Spleen (tissue), 7 donors: Measurements from ENCODE around the gene ESYT1.

Experiments used
- POLR2A ChIP-seq, 3 donors: fragments of 450-650 bp; IDR thresholded peaks; one replicate each; pipeline ENCODE4 v1.5.1; 2017; ENCODE audit warnings: antibody characterized with exemption in 3 of 3, mild to moderate bottlenecking in 1 of 3
- POLR2AphosphoS5 ChIP-seq, 3 donors: sonication (generic); formaldehyde crosslinking; IDR thresholded peaks; one replicate each; pipeline ENCODE4 v1.5.1; 2017; ENCODE audit warnings: antibody characterized with exemption in 3 of 3
- TF ChIP-seq, protein P1 (sequence below), 11 experiments: fragments of 200-600 bp in 7 of 11; fragments of 450-650 bp in 4 of 11; sonication (generic) in 4 of 11; IDR thresholded peaks in 8 of 11; conservative IDR thresholded peaks in 3 of 11; 1 replicate in 7 of 11; 2 replicates in 4 of 11; pipeline versions ENCODE4 v1.4.0 to v1.8.0; 2016 to 2021; ENCODE audit warnings: antibody characterized with exemption in 11 of 11, inconsistent platforms in 4 of 11, mild to moderate bottlenecking in 1 of 11
- donor health status: DM: no; HTN: no; CAD: no; lungs with moderate emphysema.
- donor health status: DM: no; HTN: no; CAD: no.
- donor health status: DM: no; HTN: no; CAD: no.

DNA sequence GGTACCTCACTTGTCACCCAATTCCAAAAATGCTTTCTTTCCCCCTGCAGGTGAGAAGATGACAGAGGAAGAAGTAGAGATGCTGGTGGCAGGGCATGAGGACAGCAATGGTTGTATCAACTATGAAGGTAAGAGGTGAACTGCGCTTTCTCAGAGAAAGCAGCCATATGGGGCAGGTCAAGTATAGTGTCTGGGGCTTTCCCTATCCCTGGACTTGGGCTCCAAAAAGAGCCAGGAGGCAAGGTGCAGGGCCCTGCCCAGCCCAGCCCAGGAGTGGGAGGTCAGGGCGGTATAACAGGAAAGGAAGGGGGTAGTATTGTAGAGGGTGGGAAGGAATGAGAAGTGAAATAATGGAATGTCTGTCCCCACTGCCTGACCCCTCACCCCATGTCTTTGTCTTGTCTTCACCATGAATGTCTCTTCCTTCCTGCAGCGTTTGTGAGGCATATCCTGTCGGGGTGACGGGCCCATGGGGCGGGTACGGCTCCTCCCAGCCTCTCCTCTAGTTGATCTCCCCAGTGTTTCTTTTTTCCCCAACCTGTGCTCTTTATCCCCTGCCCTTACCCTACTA, 32.2 kb downstream of the ESYT1 start:
- no peak for TF ChIP-seq POLR2A (IDR thresholded peaks at IDR 0.05)
- TF ChIP-seq, protein P1, sequence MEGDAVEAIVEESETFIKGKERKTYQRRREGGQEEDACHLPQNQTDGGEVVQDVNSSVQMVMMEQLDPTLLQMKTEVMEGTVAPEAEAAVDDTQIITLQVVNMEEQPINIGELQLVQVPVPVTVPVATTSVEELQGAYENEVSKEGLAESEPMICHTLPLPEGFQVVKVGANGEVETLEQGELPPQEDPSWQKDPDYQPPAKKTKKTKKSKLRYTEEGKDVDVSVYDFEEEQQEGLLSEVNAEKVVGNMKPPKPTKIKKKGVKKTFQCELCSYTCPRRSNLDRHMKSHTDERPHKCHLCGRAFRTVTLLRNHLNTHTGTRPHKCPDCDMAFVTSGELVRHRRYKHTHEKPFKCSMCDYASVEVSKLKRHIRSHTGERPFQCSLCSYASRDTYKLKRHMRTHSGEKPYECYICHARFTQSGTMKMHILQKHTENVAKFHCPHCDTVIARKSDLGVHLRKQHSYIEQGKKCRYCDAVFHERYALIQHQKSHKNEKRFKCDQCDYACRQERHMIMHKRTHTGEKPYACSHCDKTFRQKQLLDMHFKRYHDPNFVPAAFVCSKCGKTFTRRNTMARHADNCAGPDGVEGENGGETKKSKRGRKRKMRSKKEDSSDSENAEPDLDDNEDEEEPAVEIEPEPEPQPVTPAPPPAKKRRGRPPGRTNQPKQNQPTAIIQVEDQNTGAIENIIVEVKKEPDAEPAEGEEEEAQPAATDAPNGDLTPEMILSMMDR (IDR thresholded peaks at IDR 0.05 in 8 of 11, conservative IDR thresholded peaks at IDR 0.05 in 3 of 11): no peak
- peak in 2 of 3 donors; percentile 65 to 77 for TF ChIP-seq POLR2AphosphoS5 (IDR thresholded peaks at IDR 0.05)
